ENCODE data around the gene PSEN1.

DNA sequence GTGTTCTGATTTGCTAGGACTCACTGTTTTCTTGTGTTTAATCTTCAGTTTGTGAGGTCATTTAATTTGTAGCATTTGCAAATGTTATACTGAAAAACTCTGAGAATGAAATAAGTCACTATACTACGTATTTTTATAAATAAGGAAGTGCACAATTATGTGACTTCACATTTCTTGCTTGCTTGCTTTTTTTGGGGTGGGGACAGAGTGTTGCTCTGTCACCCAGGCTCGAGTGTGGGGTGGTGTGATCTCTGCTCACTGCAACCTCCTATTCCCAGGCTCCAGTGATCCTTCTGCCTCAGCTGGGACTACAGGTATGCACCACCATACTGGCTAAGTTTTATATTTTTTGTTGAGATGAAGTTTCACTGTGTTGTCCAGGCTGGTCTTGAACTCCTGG, 45.3 kb upstream of the PSEN1 start:
- TF ChIP-seq, protein P1, sequence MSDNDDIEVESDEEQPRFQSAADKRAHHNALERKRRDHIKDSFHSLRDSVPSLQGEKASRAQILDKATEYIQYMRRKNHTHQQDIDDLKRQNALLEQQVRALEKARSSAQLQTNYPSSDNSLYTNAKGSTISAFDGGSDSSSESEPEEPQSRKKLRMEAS (IDR thresholded peaks at IDR 0.05), result no peak
- TF ChIP-seq, protein P2, sequence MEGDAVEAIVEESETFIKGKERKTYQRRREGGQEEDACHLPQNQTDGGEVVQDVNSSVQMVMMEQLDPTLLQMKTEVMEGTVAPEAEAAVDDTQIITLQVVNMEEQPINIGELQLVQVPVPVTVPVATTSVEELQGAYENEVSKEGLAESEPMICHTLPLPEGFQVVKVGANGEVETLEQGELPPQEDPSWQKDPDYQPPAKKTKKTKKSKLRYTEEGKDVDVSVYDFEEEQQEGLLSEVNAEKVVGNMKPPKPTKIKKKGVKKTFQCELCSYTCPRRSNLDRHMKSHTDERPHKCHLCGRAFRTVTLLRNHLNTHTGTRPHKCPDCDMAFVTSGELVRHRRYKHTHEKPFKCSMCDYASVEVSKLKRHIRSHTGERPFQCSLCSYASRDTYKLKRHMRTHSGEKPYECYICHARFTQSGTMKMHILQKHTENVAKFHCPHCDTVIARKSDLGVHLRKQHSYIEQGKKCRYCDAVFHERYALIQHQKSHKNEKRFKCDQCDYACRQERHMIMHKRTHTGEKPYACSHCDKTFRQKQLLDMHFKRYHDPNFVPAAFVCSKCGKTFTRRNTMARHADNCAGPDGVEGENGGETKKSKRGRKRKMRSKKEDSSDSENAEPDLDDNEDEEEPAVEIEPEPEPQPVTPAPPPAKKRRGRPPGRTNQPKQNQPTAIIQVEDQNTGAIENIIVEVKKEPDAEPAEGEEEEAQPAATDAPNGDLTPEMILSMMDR (IDR thresholded peaks at IDR 0.05 in 2 of 3, conservative IDR thresholded peaks at IDR 0.05 in 1 of 3; ENCODE audit: borderline replicate concordance in 1 of 3, insufficient read depth in 1 of 3, low read depth in 2 of 3, low read length in 2 of 3), result no peak
- TF ChIP-seq POLR2A (IDR thresholded peaks at IDR 0.05; ENCODE audit: borderline replicate concordance, extremely low read depth, insufficient read depth, insufficient read length) (no peak), ZNF274 (IDR thresholded peaks at IDR 0.05; ENCODE audit: low read depth, low read length) (no peak), EZH2phosphoT487 (IDR thresholded peaks at IDR 0.05; ENCODE audit: borderline replicate concordance) (no peak)

Measured in HCT116 (cell line).